Measurements from ENCODE around the gene CLCN3.

CLCN3 gene

DNA sequence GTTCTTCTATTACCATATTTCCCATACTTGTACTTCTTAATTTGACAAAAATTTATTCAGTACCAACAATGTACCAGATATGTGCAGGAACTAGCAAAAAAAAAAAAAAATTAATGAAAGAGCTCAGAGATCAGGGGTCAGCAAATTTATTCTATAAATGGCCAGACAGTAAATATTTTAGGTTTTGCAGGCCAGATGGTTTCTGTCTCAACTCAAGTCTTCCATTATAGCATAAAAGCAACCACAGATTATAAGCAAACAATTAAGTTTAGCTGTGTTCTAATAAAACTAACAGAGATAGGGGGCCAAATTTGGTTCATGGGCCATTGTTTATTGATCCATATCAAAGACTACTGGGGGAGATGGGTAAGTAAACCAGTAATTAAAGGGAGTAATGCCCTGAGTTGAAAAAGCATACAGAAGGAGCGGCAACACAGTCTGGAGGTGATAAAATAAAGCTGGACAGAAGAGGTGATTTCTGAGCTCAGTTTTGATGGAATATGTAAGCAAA, 27.3 kb upstream of the CLCN3 start:
- CTCF ChIA-PET: interaction anchor here (1.3 kb wide), 1 partner anchor 9 kb away, joined by 4 read pairs; no protein-coding TSS in a partner anchor
- TF ChIP-seq, protein P1, sequence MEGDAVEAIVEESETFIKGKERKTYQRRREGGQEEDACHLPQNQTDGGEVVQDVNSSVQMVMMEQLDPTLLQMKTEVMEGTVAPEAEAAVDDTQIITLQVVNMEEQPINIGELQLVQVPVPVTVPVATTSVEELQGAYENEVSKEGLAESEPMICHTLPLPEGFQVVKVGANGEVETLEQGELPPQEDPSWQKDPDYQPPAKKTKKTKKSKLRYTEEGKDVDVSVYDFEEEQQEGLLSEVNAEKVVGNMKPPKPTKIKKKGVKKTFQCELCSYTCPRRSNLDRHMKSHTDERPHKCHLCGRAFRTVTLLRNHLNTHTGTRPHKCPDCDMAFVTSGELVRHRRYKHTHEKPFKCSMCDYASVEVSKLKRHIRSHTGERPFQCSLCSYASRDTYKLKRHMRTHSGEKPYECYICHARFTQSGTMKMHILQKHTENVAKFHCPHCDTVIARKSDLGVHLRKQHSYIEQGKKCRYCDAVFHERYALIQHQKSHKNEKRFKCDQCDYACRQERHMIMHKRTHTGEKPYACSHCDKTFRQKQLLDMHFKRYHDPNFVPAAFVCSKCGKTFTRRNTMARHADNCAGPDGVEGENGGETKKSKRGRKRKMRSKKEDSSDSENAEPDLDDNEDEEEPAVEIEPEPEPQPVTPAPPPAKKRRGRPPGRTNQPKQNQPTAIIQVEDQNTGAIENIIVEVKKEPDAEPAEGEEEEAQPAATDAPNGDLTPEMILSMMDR (IDR thresholded peaks at IDR 0.05; ENCODE audit: control extremely low read depth, extremely low read depth, low read depth, missing control alignments): no peak
- POLR2A ChIA-PET: no interaction called here
- no peak for DNase-seq (ENCODE audit: extremely low spot score)

DNA sequence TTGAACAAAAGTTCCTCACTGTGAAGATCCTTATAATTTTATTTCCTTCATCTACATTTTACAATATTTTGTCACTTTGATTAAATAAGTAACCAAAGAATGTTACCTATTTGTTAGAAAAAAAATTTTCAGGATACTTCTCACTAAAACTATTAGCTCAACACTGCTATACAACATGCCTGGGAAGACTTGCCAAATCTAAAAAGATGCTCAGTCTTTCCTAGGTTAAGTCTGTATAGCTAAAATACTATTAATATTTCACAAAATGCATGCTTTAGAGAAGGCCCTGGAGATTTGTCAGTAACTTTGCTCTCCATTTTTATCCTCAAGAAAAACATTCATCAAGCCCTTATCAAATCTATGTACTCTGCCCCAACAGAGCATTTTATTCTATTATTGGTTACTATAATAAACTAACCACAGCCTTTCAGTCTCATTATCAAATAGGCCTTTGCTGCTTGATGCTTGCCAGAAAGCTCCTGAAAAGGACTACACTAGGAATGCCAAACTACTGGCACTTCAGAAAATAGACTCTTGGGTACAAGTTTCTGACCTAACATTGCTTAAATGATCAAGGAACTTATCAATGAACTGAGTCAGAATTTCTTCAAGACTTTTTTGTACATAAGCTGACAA, 25.7 kb upstream of the CLCN3 start:
- ChIA-PET POLR2A (no interaction called here), CTCF (interaction anchor here (0.8 to 1.6 kb wide), 2 partner anchors 11 to 18 kb away, joined by 3 to 7 read pairs; no protein-coding TSS in a partner anchor)
- TF ChIP-seq, protein P1 (IDR thresholded peaks at IDR 0.05; ENCODE audit: control extremely low read depth, extremely low read depth, low read depth, missing control alignments): no peak
- no peak for DNase-seq (ENCODE audit: extremely low spot score)

GRCh38 chr4:169601016-169601771, 19.2 kb upstream of the CLCN3 start:
- POLR2A ChIA-PET: no interaction called here
- CTCF ChIA-PET: interaction anchor here (1.0 to 4.4 kb wide), 5 partner anchors 12 to 576 kb away, joined by 3 to 17 read pairs (median 3); partner anchors contain the start of gene NEK1
- TF ChIP-seq, protein P1 (IDR thresholded peaks at IDR 0.05; ENCODE audit: control extremely low read depth, extremely low read depth, low read depth, missing control alignments): no peak
- DNase-seq (ENCODE audit: extremely low spot score): no peak

GRCh38 chr4:169603312-169603711, 17.1 kb upstream of the CLCN3 start:
- POLR2A ChIA-PET: no interaction called here

GRCh38 chr4:169604131-169604900, 16.1 kb upstream of the CLCN3 start:
- peak; percentile 31 for DNase-seq (ENCODE audit: extremely low spot score)
- CTCF ChIA-PET: interaction anchor here (4.4 kb wide), 1 partner anchor 9 kb away, joined by 17 read pairs; the partner anchor contains the start of gene NEK1
- POLR2A ChIA-PET: interaction anchor here (1.0 kb wide), 1 partner anchor 16 kb away, joined by 3 read pairs; the partner anchor contains the start of gene CLCN3
- TF ChIP-seq, protein P1 (IDR thresholded peaks at IDR 0.05; ENCODE audit: control extremely low read depth, extremely low read depth, low read depth, missing control alignments): no peak

More at GRCh38 chr4:169603312-169603711, 17.1 kb upstream of the CLCN3 start:
- TF ChIP-seq, protein P1 (IDR thresholded peaks at IDR 0.05; ENCODE audit: control extremely low read depth, extremely low read depth, low read depth, missing control alignments): no peak
- DNase-seq (ENCODE audit: extremely low spot score): no peak
- CTCF ChIA-PET: interaction anchor here (4.4 kb wide), 1 partner anchor 10 kb away, joined by 17 read pairs; the partner anchor contains the start of gene NEK1

- DNase-seq (ENCODE audit: extremely low spot score): no peak
- POLR2A ChIA-PET: no interaction called here
- CTCF ChIA-PET: interaction anchor here (2.3 to 4.4 kb wide), 2 partner anchors 8 to 10 kb away, joined by 7 to 17 read pairs; partner anchors contain the start of gene NEK1
- TF ChIP-seq, protein P1 (IDR thresholded peaks at IDR 0.05; ENCODE audit: control extremely low read depth, extremely low read depth, low read depth, missing control alignments): no peak
Measured at GRCh38 chr4:169604903-169605331, 15.5 kb upstream of the CLCN3 start.
